SHP77 treated with DMSO at 0.1 percent for 48 hours (cell line): ENCODE results near the gene KRT16.
"Not testable (repeated sequence)": the region's sequence is repeated elsewhere in the genome, so short reads cannot be mapped to it uniquely, and the experiment has no call there.

Experiments
- DNase-seq: peaks from one replicate; lab custom pipeline; 2025; lab: John Stamatoyannopoulos, UW

KRT16 gene

DNA sequence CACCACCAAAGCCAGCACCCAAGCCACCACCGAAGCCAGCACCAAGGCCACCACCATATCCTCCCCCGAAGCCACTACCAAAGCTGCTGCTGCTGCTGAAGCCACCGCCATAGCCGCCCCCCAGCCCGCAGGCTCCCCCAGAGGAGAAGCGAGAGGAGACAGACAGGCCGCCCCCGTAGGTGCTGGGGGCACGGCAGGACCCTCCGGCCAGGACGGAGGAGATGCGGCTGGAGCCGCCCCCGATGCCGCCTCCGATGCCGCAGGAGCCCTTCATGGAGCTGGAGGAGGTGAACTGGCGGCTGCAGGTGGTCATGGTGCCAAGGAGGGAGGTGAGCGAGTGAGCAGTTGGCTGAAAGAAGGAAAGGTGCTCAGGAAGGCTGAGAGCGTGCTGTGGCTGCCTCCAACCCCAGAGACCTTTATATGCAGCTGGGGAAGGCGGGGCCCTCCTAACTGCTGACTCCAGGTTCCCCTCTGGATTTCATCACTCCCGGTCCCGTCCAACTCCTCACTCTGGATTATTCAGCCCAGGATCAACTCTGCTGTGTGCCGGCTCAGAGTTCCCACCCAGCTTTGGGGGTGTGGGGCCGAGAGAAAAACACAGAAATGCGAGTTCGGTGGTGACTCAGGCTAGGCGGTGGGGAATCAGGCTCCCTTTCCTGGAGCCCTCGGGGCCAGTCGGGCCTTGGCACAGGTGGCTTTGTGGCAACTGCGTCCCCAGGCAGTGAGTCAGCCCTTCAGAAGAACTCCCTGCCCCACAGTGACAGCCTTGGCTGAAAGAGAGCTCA is at the start of gene KRT16:
KRT16 (minus strand) TSS at position 392 of the 785 bp plus-strand sequence; CDS start at position 313, 79 bp downstream.
- not testable (repeated sequence) for DNase-seq

DNA sequence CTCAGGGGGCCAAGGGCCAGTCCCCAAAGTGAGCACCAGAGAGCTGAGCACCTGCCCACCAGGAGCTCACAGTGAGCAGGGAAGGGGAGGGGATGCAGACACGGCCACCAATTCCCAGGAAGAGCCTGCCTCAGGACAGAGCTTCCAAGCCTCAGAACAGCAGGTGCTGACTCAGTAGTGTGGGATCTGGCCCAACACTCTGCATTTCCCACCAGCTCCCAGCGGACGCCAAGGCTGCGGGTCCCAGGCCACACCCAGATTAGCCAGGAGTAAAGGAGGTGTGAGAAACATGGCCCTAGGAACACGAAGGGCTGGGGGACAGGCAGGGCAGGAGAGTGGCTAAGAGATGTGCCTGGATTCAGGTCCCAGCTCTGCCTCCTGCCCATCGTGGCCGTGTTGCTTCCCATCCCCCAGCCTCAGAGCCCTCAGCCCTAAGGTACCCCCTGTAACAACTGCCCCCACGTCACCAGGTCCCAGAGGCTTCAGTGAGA is 47.7 kb upstream of the KRT16 start:
- no peak for DNase-seq

DNA sequence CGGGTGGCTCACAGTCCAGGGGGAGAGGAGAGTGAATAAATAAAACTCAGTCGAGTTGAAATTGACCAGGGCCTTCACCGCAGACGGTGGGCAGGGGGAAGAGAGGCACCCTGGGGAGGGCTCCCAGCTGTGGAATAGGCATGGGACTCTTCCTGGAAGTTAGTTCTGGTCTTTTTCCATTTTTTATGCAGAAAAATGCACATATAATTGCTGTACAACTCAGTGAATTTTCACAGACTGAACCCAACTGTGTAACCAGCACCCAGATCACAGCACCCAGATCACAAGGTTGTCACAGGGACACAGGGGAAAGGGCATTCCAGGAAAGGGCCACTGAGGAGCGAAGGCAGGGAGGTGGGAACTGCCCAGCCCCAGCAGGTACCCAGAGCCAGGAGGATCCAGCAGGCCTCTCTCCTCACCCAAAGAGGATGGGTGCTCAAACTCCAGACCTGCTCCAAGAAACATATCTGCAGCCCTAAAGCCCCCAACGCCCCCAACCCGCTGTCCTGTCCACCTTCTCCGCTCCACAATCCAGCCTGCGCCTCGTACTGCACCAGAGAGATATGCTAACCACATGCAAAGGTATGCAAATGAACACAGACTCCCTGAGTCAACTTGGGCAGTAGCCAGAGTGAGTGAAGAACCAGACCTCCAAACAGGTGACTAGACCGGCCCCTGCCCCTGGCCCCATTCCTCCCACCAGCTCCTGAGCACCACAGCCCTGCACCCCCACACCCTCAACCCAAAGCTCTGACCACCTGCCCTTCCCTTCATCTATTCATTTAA is 47.1 kb upstream of the KRT16 start:
- no peak for DNase-seq

DNA sequence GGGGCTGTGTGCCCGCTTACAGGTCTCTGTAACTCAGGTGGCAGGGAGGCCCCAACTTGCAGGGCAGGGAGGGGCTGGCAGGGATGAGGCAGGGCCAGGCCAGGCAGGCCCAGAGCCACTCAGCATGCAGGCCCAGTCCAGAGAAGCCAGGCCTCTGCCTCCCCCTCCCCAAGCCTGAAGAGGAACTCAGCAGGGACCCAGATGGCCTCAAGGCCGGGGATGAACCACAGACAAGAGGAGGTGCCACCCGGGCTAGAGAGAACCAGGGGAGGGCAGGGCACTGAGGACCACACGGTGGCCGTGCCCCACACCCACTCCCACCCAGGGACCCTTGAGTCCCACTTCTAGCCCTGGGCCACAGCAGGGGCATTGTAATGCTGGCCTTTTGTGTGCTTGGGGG is 46.3 kb upstream of the KRT16 start:
- no peak for DNase-seq

DNA sequence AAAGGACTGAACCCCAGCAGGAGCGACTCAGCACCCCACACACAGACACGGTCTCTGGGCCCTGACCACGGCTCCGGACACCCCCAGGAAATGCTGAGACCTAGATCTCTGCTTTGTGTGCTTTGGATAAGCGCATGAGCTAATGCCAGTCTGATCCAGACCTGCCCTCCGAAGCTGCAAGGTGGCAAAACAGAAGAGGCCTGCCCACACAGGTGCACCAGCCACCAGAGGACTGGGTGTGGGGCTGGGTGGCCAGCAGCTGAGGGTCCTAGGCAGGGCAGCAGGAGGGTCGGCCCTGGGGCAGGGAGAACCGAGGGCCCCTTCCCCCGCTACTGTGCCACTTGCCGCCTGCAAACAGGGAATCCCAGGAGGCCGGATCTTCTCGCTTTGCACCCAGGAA is 45.4 kb upstream of the KRT16 start:
- DNase-seq: no peak

DNA sequence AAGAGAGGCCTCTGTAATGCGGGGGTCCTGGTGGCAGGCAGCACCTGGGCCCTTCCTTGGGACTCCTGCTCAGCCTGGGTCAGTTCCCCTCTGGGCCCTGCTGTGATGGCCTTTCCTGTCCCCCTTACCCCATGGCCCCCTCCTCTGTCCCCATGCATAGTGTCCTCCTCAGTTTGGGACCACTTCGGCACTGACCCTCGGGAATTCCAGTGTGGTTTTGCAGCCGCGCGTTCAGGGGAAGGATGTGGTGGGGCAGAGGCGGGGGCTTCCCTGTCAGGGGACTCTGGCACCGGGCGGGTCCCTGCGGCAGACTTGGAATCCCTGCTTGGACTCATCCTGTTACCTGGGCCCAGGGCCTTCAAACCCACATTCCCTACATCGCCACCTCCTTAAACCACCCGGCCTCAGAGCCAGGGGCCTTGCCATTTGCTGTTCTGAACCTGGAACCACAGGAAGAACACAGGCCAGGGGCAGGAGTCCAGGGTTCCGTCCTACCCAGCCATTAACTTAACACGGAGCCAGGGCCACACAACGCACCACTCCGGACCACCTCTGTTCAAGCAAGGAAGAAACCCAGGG is 44.7 kb upstream of the KRT16 start:
- DNase-seq: no peak

DNA sequence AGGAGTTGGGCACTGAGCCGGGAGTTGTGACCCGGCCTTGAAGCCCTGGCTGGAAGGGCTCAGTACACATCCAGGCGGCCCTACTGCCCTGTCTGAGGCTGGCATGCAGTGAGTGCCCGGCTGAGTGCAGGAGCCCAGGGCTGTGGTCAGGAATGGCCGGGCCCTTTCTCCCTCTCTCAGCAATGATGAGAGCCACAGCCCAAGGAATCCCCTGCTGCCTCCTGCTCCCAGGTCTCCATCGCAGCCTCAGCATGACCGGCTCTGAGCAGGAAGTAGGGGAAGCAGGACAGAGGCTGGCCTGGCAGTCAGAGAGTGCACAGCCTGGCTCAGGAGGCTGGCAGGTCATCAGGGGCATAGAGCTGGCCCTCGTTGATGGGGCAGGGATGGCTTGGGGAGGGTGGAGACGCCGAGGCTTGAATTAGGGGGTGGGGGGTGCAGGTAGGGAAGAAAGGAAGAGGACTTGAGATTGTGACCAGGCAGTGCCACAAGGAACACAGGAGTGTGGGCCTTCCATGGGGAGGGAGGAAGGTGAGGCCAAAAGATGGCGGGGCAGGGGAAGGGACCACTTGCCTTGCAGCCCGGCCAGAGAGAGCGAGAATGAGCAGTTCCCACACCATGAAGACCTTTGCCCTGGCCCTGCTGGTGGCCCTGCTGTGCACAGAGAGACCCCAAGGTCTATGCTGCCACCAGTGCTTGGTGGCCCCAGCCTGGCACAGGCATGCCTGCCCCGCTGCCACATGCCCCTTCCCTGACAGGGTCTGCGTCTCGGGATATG is 43.9 kb upstream of the KRT16 start:
- DNase-seq: no peak

DNA sequence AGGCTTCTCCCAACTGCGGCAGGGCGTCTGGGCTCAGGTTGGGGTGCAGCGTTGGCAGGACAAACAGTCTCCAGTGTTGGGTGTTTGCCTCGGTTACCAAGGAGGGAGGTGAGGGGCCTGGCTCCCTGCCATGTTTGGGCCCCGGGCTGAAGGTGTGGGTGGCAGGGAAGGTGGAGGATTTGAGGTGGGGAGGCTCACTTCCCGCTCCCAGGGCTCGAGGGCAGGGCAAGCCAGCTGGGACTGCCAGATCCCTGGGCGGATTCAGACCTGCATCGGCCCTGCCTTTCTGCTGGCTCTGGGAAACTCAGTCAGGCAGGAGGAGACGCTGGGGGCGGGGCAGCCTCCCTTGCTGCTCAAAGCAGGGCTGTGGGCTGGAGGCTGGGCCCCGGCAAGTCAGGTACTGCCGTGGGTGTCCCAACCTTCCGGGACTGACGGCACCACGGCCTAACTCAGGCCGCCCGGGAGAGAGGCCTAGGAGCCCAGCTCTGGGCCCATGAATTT is 43.1 kb upstream of the KRT16 start:
- no peak for DNase-seq

DNA sequence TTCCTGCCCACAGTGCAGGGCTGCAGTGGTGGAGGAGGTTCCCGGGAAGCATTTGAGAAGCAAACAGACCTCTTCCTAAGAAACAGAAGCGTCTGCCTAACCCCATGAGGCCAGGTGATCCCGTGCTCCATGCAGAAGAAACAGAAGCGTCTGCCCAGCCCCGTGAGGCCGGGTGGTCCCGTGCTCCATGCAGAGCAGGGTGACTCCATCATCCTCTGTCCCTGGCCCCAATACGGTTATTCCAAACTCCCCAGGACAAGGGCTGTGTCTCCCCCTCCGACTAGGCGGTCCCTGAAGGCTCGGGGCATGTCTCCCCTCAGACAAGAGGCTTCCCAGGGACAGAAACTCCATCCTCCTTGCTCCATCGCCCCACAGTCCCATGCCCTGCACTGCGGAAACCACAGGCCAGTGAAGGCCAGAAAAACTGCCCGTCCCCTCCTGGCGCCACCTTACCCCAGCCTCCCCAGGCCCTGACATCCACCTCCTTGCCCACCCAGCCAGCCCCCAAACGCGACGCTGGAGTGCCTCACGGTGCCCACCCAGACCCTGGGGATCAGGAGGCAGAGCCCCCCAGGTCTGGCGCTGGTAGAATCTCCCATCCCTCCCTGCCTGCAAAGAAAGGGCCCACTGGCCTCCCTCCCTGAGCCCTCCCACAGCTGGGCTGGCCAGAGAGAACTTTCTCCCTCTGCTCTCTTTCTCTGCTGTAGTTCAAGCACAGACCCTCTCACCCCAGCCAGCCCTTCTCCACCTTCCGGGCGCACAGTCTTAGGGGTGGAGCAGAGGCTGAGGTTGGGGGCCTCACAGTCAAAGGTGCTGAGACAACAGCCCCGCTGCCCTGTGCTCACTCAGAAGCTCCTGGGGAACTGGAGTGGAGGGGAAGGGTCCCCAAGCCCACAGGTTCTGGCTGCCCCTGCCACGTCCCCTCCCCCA is 42.4 kb upstream of the KRT16 start:
- no peak for DNase-seq

DNA sequence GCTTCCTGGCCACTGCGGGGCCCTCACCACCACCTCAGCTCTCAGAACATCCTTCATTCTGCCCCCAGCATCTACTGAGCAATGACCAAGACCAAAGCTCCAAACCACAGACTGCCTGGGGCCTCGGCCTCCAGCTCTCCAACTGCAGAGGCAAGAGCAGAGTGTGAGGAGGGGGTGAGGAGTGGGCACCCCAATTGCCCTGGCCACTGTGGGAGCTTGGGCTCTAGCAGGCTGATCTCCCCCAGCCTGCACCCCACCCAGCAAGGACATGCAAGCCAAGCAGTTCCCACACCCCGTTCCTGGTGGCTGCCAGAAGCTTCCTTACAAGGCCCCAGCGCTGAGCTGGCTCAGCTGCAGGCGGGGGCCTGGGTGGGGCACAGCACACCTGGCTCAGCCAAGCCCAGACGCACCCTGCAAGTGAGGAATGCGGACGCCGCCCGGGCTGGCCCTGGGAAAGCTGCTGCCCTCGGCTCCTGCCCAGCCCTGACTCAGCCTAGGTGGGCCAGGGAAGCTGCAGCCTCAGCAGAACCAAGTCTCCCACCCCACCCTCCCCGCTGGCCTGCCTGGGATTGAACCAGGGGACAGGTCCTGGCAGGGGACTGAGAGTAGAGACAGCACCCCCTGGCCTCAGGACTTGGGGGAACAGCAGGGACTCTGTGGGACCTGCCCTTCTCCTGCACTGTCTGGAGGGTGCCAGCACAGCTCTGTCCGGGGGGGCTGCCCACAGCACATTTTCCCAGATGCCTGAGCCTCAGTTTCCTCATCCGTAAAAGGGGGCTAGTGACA is 41.5 kb upstream of the KRT16 start:
- DNase-seq: no peak

DNA sequence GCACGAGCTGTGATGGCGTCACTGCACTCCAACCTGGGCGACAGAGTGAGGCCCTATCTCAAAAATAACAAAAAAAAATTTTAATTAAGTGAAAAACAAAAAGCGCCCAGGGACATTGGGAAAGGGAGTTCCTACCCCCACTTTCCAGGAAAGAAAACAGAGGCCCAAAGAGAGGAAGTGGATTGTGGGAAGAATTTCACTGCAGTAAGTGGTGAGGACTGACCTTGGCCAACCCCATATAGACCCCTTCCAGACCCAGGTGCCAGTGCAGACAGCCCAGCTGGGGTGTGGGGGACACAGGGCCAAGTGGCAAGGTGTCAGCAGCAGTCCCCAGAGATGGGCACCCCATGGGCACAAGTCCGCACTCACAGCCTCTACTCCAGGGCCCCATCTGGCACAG is 40.9 kb upstream of the KRT16 start:
- DNase-seq: no peak

DNA sequence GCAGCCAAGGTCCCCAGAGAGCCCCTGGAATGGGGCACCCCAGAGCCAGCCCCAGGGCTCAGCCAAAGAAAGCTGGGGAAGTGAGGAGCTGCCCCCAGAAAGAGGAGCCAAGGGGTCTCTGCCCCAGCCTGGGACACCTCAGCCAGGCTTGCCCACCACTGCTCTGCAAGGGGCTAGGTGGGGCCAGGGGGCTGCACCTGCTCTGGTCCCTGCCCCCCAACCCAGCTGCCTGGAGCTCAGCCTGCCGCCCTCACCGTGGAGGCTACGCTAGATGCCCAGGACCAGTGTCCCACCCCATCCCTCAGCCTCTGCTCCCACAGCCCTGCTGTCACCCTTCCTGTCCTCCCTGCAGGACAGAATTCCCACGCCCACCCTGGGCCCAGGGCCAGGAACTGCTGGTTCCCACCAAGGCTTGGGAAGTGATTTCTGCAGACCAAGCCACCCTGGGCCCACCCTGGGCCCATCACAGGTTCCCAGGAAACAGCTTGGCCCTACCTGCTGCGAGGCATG is 39.9 kb upstream of the KRT16 start:
- no peak for DNase-seq

DNA sequence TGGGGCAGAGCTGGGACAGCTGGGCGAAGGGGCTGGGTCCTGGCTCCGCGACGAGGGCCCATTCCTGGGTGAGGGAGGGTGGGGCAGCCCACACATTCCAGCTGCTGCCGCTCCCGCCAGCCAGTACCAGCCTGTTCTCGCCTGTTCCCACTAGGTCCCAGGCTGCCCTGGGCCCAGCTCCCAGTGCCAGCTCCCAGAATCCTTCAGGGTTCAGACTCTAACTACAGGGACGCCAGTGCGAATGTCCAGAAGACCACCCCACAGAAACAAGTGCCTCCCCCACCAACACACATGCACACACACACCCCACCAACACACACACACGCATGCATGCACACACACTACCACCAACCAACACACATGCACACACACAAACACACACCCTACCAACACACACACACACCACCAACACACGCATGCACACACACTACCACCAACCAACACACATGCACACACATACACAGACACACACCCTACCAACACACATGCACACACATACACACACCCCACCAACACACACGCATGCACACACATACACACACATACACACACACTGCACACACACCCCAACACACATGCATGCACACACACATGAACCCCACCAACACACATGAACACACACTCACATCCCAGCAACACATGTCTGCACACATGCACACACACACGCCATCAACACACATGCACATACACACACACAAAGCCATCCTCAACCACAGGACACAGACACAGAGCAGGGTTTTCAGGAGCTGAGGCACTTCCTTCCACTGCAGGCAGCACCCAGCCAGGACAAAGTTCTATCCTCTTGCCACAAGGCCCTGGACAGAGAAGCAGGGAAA is 39.3 kb upstream of the KRT16 start:
- DNase-seq: no peak

DNA sequence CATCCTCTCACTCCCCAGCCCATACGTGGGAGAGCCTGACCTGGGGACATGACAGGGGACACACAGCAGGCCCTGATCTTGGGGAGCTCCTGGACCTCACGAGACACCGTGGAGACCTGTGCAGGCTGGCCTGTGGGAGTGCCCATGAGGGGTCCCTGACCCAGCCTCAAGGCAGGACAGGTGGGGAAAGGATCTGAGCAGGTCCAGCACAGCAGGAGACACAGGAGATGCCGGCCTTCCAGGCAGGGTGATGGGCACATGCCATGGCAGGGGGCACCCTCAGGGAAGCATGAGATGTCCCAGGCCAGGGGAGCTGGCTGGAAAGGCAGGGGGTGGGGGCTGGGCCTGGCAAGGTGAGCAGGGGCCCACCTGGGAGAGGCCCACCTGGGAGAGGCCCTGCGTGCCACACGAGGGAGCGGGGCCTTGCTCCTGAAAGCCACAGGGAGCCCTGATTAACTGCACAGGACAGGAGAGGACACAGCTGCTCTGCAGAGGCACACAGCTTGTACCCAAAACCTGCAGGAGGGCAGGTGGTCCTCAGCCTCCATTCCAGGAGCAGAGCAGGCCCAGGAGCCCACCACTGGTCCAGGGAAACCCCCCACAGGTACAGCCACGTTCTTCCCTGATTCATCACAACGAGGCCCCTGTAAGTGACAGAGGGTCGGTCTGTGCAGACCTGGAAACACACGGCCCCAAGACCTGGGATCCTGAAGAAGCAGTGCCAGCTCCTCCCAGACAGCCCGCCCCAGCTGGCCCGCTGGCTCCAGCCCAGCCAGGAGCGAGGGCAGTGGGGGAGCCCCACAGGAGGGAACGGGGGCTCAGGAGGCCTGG is 38.4 kb upstream of the KRT16 start:
- no peak for DNase-seq

DNA sequence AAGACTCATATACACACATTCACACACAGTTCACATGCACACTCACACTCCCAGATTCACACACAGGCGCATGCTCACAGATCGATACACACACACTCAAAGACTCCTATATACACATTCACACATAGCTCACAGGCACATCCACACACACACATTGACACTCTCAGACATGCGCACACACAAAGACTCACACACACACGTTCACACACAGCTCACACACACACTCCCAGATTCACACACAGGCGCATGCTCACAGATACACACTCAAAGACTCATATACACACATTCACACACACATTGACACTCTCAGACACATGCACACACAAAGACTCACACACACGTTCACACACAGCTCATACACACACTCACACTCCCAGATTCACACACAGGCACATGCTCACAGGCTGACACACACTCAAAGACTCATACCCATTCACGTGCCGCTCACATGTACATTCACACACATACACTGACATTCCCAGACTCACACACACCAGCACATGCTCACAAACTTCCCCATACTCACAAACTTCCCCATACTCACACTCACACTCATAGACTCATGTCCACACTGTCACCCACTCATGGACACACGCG is 37.5 kb upstream of the KRT16 start:
- no peak for DNase-seq

DNA sequence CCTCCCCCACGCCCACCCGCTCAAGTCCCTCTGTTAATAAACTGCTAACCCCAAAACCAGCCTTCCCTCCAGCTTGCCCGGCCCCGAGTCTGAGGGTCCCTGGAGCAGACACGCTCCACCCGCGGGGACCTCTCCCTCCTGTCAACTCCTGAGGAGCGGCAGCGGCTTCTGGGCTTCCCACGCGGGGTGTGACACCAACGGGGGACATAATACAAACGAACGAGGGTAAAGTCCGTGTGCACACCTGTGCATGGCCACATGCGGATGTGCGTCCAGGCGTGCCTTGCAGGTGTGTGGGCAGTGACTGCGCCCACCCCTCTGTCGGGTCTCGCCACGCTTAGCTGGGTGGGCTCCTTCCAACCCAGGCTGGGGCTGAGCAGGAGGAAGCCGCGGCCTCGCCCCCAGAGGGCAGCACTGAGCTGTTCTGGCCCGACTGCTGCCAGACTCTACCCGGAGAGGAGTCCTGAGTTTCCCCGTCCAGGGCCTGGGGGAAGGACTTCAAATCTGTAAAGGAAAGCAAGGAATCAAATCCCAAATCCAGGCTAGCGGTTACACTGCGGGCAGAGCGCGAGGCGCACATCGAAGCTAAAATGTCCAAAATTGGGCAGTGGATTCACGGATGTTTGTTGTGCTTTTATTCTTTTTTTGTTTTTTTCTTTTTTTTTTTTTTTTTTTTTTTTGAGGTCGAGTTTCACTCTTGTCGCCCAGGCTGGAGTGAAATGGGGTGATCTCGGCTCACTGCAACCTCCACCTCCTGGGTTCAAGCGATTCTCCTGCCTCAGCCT is 36.0 kb upstream of the KRT16 start:
- no peak for DNase-seq

DNA sequence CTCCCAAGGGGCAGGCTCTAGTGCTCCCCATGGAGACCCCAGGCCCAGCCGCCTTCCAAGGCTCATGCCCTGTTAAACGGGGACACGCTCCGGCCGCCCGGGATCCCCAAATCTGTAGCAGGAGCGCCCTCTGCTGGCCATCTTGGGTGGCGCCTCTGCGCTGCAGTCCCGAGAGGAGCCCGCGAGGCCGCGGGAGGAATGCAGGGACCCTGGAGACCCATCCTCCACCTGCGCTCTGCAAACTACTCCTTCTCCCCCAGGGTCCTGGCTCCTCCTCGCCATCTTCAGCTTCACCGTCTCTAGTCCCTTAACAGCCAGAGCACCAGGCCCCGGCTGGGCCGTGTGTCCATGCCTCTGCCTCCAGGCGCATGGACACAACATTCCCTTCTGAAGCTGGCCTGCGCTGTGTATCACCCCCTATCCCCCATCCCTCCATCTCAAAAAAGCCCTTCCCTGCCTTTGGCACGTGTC is 35.4 kb upstream of the KRT16 start:
- DNase-seq: peak; percentile 5
